Keratinocyte (primary cell): ENCODE data around the gene HLA-C.

Experiments used
- EZH2 ChIP-seq: IDR thresholded peaks from one replicate; pipeline ENCODE4 v1.6.1; 2012; ENCODE audit warnings: inconsistent platforms, mild to moderate bottlenecking, low read length, moderate library complexity
- TF ChIP-seq, protein P1 (sequence below), 3 experiments: IDR thresholded peaks in 1 of 3; conservative IDR thresholded peaks in 1 of 3; optimal IDR thresholded peaks in 1 of 3; 2 replicates in 2 of 3; 3 replicates in 1 of 3; pipeline versions ENCODE3 to v1.5.1; 2011; ENCODE audit warnings: low read length in 3 of 3, mild to moderate bottlenecking in 3 of 3, moderate library complexity in 2 of 3, control low read depth in 1 of 3, inconsistent platforms in 1 of 3; ENCODE audit not compliant: insufficient read depth in 2 of 3; ENCODE audit errors: extremely low read depth in 1 of 3

DNA sequence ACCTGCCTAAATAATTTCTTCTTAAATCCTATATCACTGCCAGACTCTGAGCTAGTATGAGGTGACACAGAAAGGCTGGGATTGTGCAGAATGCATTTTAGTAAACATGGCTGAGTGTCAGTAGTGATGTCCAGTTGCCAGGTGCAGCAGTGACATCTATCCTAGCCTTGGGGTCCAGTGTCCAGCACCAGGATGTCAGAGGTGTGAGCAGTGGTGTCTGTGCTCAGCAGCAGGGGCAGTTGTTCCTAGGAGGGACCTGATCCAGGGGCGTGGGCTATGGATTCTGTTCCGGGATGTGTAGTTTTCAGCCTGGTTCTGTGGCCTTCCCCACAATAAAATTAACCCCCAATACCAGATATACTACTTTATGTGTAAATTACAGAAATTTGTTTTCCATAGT is 6.0 kb downstream of the HLA-C start:
- TF ChIP-seq, protein P1, sequence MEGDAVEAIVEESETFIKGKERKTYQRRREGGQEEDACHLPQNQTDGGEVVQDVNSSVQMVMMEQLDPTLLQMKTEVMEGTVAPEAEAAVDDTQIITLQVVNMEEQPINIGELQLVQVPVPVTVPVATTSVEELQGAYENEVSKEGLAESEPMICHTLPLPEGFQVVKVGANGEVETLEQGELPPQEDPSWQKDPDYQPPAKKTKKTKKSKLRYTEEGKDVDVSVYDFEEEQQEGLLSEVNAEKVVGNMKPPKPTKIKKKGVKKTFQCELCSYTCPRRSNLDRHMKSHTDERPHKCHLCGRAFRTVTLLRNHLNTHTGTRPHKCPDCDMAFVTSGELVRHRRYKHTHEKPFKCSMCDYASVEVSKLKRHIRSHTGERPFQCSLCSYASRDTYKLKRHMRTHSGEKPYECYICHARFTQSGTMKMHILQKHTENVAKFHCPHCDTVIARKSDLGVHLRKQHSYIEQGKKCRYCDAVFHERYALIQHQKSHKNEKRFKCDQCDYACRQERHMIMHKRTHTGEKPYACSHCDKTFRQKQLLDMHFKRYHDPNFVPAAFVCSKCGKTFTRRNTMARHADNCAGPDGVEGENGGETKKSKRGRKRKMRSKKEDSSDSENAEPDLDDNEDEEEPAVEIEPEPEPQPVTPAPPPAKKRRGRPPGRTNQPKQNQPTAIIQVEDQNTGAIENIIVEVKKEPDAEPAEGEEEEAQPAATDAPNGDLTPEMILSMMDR (optimal IDR thresholded peaks at IDR 0.05 in 1 of 3, IDR thresholded peaks at IDR 0.05 in 1 of 3, conservative IDR thresholded peaks at IDR 0.05 in 1 of 3; ENCODE audit: extremely low read depth in 1 of 3, insufficient read depth in 2 of 3, low read length in 3 of 3) = no peak
- no peak for TF ChIP-seq EZH2
